K562 (cell line): Measurements from ENCODE around the gene CCND3. TPM values are rescaled to one million over a fixed set of nuclear protein-coding genes. Genes with fewer than 3 reads are reported as not detected.
A peak's percentile ranks its signal among the peaks of the same experiment; 100 is the strongest.

Source experiments
- ARHGAP35 ChIP-seq: fragments of 450-650 bp; IDR thresholded peaks from 2 replicates; pipeline ENCODE4 v1.6.1; 2018; ENCODE audit not compliant: partially characterized antibody
- ARID3B ChIP-seq: fragments of 250-450 bp; sonication (Bioruptor Pico); IDR thresholded peaks from 2 replicates; pipeline ENCODE4 v1.4.0; 2020; ENCODE audit warnings: borderline replicate concordance
- CAMTA2 ChIP-seq: fragments of 250-450 bp; sonication (Bioruptor Pico); conservative IDR thresholded peaks from 2 replicates; pipeline ENCODE4 v1.5.1; 2022
- CBX1 ChIP-seq: sonication (generic); IDR thresholded peaks from 2 replicates; pipeline ENCODE4 v1.6.1; 2016; ENCODE audit warnings: antibody characterized with exemption, low read depth, mild to moderate bottlenecking
- DACH1 ChIP-seq: fragments of 450-650 bp; IDR thresholded peaks from 2 replicates; pipeline ENCODE4 v1.6.1; 2018; ENCODE audit not compliant: partially characterized antibody
- ETV5 ChIP-seq: sonication (generic); formaldehyde crosslinking; IDR thresholded peaks from 2 replicates; pipeline ENCODE4 v1.4.0; 2020; ENCODE audit warnings: low read depth, mild to moderate bottlenecking, missing genetic modification reagents
- HDAC6 ChIP-seq: IDR thresholded peaks from 2 replicates; pipeline ENCODE4 v1.6.1; 2012; ENCODE audit warnings: low read depth, mild to moderate bottlenecking, control low read depth, inconsistent platforms, low read length, moderate library complexity
- HMGXB4 ChIP-seq: sonication (generic); formaldehyde crosslinking; IDR thresholded peaks from 2 replicates; pipeline ENCODE4 v1.8.1; 2023; ENCODE audit warnings: mild to moderate bottlenecking, missing genetic modification reagents
- MAZ ChIP-seq, 2 experiments: fragments of 450-650 bp in 1 of 2; sonication (generic) in 1 of 2; formaldehyde crosslinking; IDR thresholded peaks in 1 of 2; conservative IDR thresholded peaks in 1 of 2; 2 replicates each; pipeline versions ENCODE4 v1.4.0 to v1.5.0; 2020; ENCODE audit warnings: mild to moderate bottlenecking in 1 of 2, missing genetic modification reagents in 1 of 2
- MYC ChIP-seq, 2 experiments: fragments of 250-450 bp in 1 of 2; sonication (Bioruptor Pico) in 1 of 2; IDR thresholded peaks; 2 replicates each; pipeline versions ENCODE4 v1.5.1 to v1.6.1; 2012 to 2021; ENCODE audit warnings: low read depth in 2 of 2, borderline replicate concordance in 1 of 2, improper control_type of control experiment in 1 of 2, low read length in 1 of 2, mild to moderate bottlenecking in 1 of 2, moderate library complexity in 1 of 2
- NFRKB ChIP-seq: fragments of 450-650 bp; IDR thresholded peaks from 2 replicates; pipeline ENCODE4 v1.6.1; 2016; ENCODE audit warnings: low read depth
- NR2C1 ChIP-seq, 2 experiments: fragments of 450-650 bp; IDR thresholded peaks; 2 replicates each; pipeline ENCODE4 v1.6.1; 2017; ENCODE audit warnings: mild to moderate bottlenecking in 2 of 2, antibody characterized with exemption in 1 of 2, inconsistent platforms in 1 of 2, missing compliant biosample characterization in 1 of 2, missing genetic modification characterization in 1 of 2
- PML ChIP-seq: IDR thresholded peaks from 2 replicates; pipeline ENCODE4 v1.6.1; 2012; ENCODE audit warnings: low read length, inconsistent platforms
- PYGO2 ChIP-seq: fragments of 450-650 bp; IDR thresholded peaks from 2 replicates; pipeline ENCODE4 v1.6.1; 2016; ENCODE audit warnings: mild to moderate bottlenecking, missing genetic modification characterization, moderate library complexity, missing compliant biosample characterization
- RAD21 ChIP-seq, 2 experiments: fragments of 250-450 bp in 1 of 2; fragments of 450-650 bp in 1 of 2; sonication (Bioruptor Pico) in 1 of 2; formaldehyde crosslinking in 1 of 2; IDR thresholded peaks in 1 of 2; conservative IDR thresholded peaks in 1 of 2; 2 replicates each; pipeline versions ENCODE4 v1.4.0 to v1.8.0; 2020 to 2022; ENCODE audit warnings: mild to moderate bottlenecking in 2 of 2, moderate library complexity in 1 of 2
- RFX5 ChIP-seq: IDR thresholded peaks from 2 replicates; pipeline ENCODE4 v1.6.1; 2011; ENCODE audit warnings: low read depth, mild to moderate bottlenecking, improper control_type of control experiment, low read length
- SRSF7 ChIP-seq: fragments of 200-400 bp; formaldehyde crosslinking; optimal IDR thresholded peaks from 2 replicates; pipeline ENCODE3; 2017; ENCODE audit warnings: mild to moderate bottlenecking, low read depth, low read length
- ZBTB43 ChIP-seq: sonication (generic); formaldehyde crosslinking; IDR thresholded peaks from 2 replicates; pipeline ENCODE4 v1.8.0; 2023; ENCODE audit warnings: mild to moderate bottlenecking, missing genetic modification reagents
- ZNF212 ChIP-seq: fragments of 450-650 bp; formaldehyde crosslinking; IDR thresholded peaks from 2 replicates; pipeline ENCODE4 v1.4.0; 2020; ENCODE audit warnings: mild to moderate bottlenecking
- ZNF717 ChIP-seq: fragments of 250-450 bp; sonication (Bioruptor Pico); IDR thresholded peaks from 2 replicates; pipeline ENCODE4 v1.5.0; 2021
- ZNF740 ChIP-seq, 3 experiments: fragments of 200-800 bp in 1 of 3; sonication (Bioruptor generic) in 1 of 3; sonication (generic) in 1 of 3; formaldehyde crosslinking in 1 of 3; IDR thresholded peaks; 2 replicates each; pipeline versions ENCODE4 v1.6.1 to v1.8.0; 2016 to 2022; ENCODE audit warnings: mild to moderate bottlenecking in 2 of 3, missing compliant biosample characterization in 2 of 3, missing genetic modification characterization in 2 of 3, missing genetic modification reagents in 1 of 3
- polyA plus RNA-seq, 8 experiments: library from polyadenylated mRNA; depleted of rRNA in 4 of 8; stranded (reverse) in 5 of 8; unstranded in 3 of 8; fragments of >200 nt; fragmentation: Nextera tagmentation in 2 of 8; fragmentation: Illumina TruSeq in 1 of 8; extraction: Ambion mirVana in 2 of 8; extraction: Trizol in 1 of 8; gene quantifications; 2 replicates each; pipeline versions ENCODE4 v1.2.1 to v1.2.3, GENCODE V29; 2011 to 2014; ENCODE audit warnings: inconsistent platforms in 1 of 8, missing spikeins in 1 of 8
- total RNA-seq, 7 experiments: library from RNA; depleted of rRNA in 6 of 7; stranded (reverse); fragments of >200 nt in 6 of 7; fragmentation: Illumina TruSeq in 2 of 7; extraction: Trizol in 2 of 7; gene quantifications; 2 replicates each; pipeline versions ENCODE4 v1.2.1 to v1.2.3, GENCODE V29; 2011 to 2021; ENCODE audit warnings: low replicate concordance in 1 of 7

Gene CCND3
- total and polyA plus RNA-seq, 9 of the 15 experiments (the other 6 are each of a cell fraction or from before 2014, with no cell fraction given) = 21.5 to 204 (median 97.4) TPM

- TF ChIP-seq RAD21 (CRISPR knock-in tag; conservative IDR thresholded peaks at IDR 0.05 in 1 of 2, IDR thresholded peaks at IDR 0.05 in 1 of 2) = peak in 1 of 2 experiments; percentile 20; a peak in 3 of 4 replicates
- TF ChIP-seq ETV5 (CRISPR knock-in tag) = peak; percentile 91
- TF ChIP-seq CAMTA2 = no peak
- peak; percentile 71 for TF ChIP-seq PML
- no peak for TF ChIP-seq CBX1
- TF ChIP-seq RFX5 = peak; percentile 38; the same call in 1 of the 2 replicates
- no peak for TF ChIP-seq ARHGAP35
- TF ChIP-seq NFRKB = 0 out of 2 replicates have a peak, but pooled peaks have one; percentile 60
- TF ChIP-seq HDAC6 = no peak
- TF ChIP-seq MAZ (CRISPR knock-in tag; conservative IDR thresholded peaks at IDR 0.05 in 1 of 2, IDR thresholded peaks at IDR 0.05 in 1 of 2) = peak; percentile 82 to 85
- peak; percentile 60 for TF ChIP-seq NR2C1 (IDR thresholded peaks at IDR 0.05)
- TF ChIP-seq NR2C1 (tag; IDR thresholded peaks at IDR 0.05) = no peak
- peak; percentile 99 for TF ChIP-seq MYC (IDR thresholded peaks at IDR 0.05; ENCODE audit: low read depth, low read length)
- TF ChIP-seq MYC (CRISPR knock-in tag; IDR thresholded peaks at IDR 0.05; ENCODE audit: borderline replicate concordance, low read depth) = peak; percentile 99
- no peak for TF ChIP-seq PYGO2 (tag)
- TF ChIP-seq SRSF7 = no peak
- peak; percentile 72 for TF ChIP-seq ZNF740 (CRISPR knock-in tag; IDR thresholded peaks at IDR 0.05)
- TF ChIP-seq ZNF740 (tag; IDR thresholded peaks at IDR 0.05) = peak in 1 of 2 experiments; percentile 11; a peak in 1 of 4 replicates
- peak; percentile 78 for TF ChIP-seq HMGXB4 (CRISPR knock-in tag)
- no peak for TF ChIP-seq ZBTB43 (CRISPR knock-in tag)
- TF ChIP-seq ZNF212 = no peak; the same call in 1 of the 2 replicates
- TF ChIP-seq DACH1 = no peak
- no peak for TF ChIP-seq ARID3B
- TF ChIP-seq ZNF717 (CRISPR knock-in tag) = no peak
Measured at GRCh38 chr6:41920921-41921711, 20.5 kb downstream of the CCND3 start, which contains the start of the genes BYSL and MED20 (continued).
